ENCODE results near the gene IKZF1.
A peak's percentile ranks its signal among the peaks of the same experiment; 100 is the strongest.

The IKZF1 gene

GRCh38 chr7:50296799-50297198 is 7.7 kb upstream of the IKZF1 start:
- H2BK12ac ChIP-seq (ENCODE audit: low read length) = no peak overlapping the region
- DNase-seq (ENCODE audit: low spot score) = no peak
- no peak overlapping the region for H2AFZ ChIP-seq (ENCODE audit: low read length)
- H2BK120ac ChIP-seq (ENCODE audit: low read depth, low read length) = no peak overlapping the region
- peaks cover 0 to 10% (median 0%) of the 10 kb centered on the region in 3 experiments for H3K27me3 ChIP-seq (ENCODE audit: control insufficient read depth in 3 of 3, insufficient read depth in 3 of 3, low read depth in 1 of 3, low read length in 3 of 3)
- no peaks in the 10 kb centered on the region for H3K4me1 ChIP-seq (ENCODE audit: control insufficient read depth in 2 of 2, insufficient read depth in 1 of 2, low read depth in 1 of 2, low read length in 2 of 2)
- no peak overlapping the region for H4K91ac ChIP-seq (ENCODE audit: low read depth, low read length, poor library complexity)
- H3K4me3 ChIP-seq (ENCODE audit: low read length in 2 of 2) = no peak overlapping the region
- H3K27ac ChIP-seq (replicated peaks; ENCODE audit: low read length) = no peak overlapping the region
- no peak overlapping the region for H3K23ac ChIP-seq (ENCODE audit: low read depth, low read length, poor library complexity)
- H3K79me1 ChIP-seq (ENCODE audit: low read depth, low read length) = no peaks in the 10 kb centered on the region
- no peak overlapping the region for H2BK5ac ChIP-seq (ENCODE audit: low read length)
- H3K9ac ChIP-seq (ENCODE audit: low read depth, low read length, poor library complexity) = no peak overlapping the region
- no peaks in the 10 kb centered on the region for H3K36me3 ChIP-seq (replicated peaks in 1 of 2; ENCODE audit: control insufficient read depth in 2 of 2, insufficient read depth in 2 of 2, low read length in 2 of 2)
- no peaks in the 10 kb centered on the region for H3K9me3 ChIP-seq (replicated peaks in 1 of 2; ENCODE audit: control insufficient read depth in 2 of 2, insufficient read depth in 1 of 2, low read depth in 1 of 2, low read length in 2 of 2)
- H4K8ac ChIP-seq (ENCODE audit: low read depth, low read length) = no peak overlapping the region
- H3K14ac ChIP-seq (ENCODE audit: low read length) = no peak overlapping the region
- no peak overlapping the region for H2AK5ac ChIP-seq (ENCODE audit: low read depth, low read length)
- no peak overlapping the region for H3K18ac ChIP-seq (ENCODE audit: low read length)
- no peak overlapping the region for H3K4ac ChIP-seq (ENCODE audit: low read length)
- H2BK15ac ChIP-seq (ENCODE audit: low read length) = no peak overlapping the region
- WGBS, 2 donors (ENCODE audit: extremely low coverage in 2 of 2, insufficient read length in 2 of 2, insufficient replicate concordance in 1 of 2) = no CpG with 5 or more reads among the region's 4 CpGs
- H3K4me2 ChIP-seq (ENCODE audit: insufficient read depth, low read length, poor library complexity, severe bottlenecking) = no peak overlapping the region

DNA sequence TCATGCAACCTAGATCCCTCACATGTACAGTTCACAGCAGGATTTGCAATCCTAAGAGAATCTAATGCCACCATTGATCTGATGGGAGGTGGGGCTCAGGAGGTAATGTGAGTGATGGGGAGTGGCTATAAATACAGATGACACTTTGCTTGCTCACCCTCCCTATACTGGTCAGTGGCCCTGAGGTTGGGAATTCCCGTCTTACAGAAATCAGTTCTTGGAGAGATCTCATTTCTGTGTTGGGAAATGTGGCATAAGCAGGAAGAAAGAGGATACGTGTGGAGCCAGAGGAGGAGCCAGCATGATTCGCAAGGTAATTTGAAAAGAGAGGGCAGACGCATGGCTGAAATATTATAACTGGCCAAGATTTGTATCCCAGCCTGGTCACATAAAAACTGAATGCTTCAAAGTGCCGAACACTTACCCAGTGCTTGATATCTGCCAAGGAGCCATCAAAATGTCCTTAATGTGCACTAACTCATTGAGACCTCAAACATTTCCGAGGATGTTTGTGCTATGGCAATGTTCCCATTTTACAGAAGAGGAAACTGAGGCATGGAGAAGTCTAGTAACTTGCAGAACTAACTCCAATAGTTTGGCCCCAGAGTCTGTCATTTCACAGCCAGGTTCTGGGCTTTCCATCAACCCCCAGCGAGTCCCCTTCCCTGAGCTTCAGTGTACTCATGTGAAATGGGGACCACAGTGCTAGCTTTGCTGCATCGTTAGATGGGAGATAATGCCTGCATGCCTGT is 5.5 kb upstream of the IKZF1 start:
- WGBS, 2 donors (ENCODE audit: extremely low coverage in 2 of 2, insufficient read length in 2 of 2, insufficient replicate concordance in 1 of 2) = no CpG with 5 or more reads among the region's 8 CpGs
- peaks cover 0 to 2% of the 10 kb centered on the region in 2 donors for H3K4me1 ChIP-seq (ENCODE audit: control insufficient read depth in 2 of 2, insufficient read depth in 1 of 2, low read depth in 1 of 2, low read length in 2 of 2)
- H3K79me1 ChIP-seq (ENCODE audit: low read depth, low read length) = no peaks in the 10 kb centered on the region
- H3K4me3 ChIP-seq (ENCODE audit: low read length in 2 of 2) = no peak overlapping the region
- H2BK120ac ChIP-seq (ENCODE audit: low read depth, low read length) = no peak overlapping the region
- no peak overlapping the region for H2BK5ac ChIP-seq (ENCODE audit: low read length)
- H2BK15ac ChIP-seq (ENCODE audit: low read length) = no peak overlapping the region
- H3K23ac ChIP-seq (ENCODE audit: low read depth, low read length, poor library complexity) = no peak overlapping the region
- no peak overlapping the region for H3K14ac ChIP-seq (ENCODE audit: low read length)
- no peak overlapping the region for H4K8ac ChIP-seq (ENCODE audit: low read depth, low read length)
- H3K27me3 ChIP-seq (ENCODE audit: control insufficient read depth in 3 of 3, insufficient read depth in 3 of 3, low read depth in 1 of 3, low read length in 3 of 3) = peaks cover 3 to 29% (median 20%) of the 10 kb centered on the region in 3 experiments
- no peaks in the 10 kb centered on the region for H3K36me3 ChIP-seq (replicated peaks in 1 of 2; ENCODE audit: control insufficient read depth in 2 of 2, insufficient read depth in 2 of 2, low read length in 2 of 2)
- no peak overlapping the region for H3K4me2 ChIP-seq (ENCODE audit: insufficient read depth, low read length, poor library complexity, severe bottlenecking)
- peaks cover 6 to 10% of the 10 kb centered on the region in 2 donors for H3K9me3 ChIP-seq (replicated peaks in 1 of 2; ENCODE audit: control insufficient read depth in 2 of 2, insufficient read depth in 1 of 2, low read depth in 1 of 2, low read length in 2 of 2)
- no peak overlapping the region for H3K27ac ChIP-seq (replicated peaks; ENCODE audit: low read length)
- no peak overlapping the region for H2BK12ac ChIP-seq (ENCODE audit: low read length)
- DNase-seq (ENCODE audit: low spot score) = no peak
- H2AK5ac ChIP-seq (ENCODE audit: low read depth, low read length) = no peak overlapping the region
- no peak overlapping the region for H4K91ac ChIP-seq (ENCODE audit: low read depth, low read length, poor library complexity)
- no peak overlapping the region for H3K9ac ChIP-seq (ENCODE audit: low read depth, low read length, poor library complexity)
- H3K4ac ChIP-seq (ENCODE audit: low read length) = no peak overlapping the region
- H3K18ac ChIP-seq (ENCODE audit: low read length) = no peak overlapping the region
- no peak overlapping the region for H2AFZ ChIP-seq (ENCODE audit: low read length)

DNA sequence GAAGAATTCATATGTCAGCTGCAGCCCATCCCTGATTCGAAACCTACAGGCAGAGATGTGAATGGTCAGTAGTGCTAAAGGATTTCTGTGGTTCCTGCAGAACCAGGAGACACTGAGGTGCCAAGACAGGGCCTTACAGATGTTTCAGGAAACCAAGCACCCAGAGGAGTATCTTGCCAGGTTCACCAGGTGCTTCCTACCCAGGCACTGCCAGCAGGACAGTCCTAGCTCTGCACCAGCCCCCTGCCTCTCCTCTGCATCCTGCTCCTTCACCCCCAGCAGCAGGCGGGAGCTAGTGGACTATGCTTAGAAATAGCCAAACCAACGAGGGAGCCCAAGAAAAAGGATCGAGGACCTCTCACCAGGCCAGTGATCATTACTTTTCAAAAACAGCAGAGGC is 4.2 kb upstream of the IKZF1 start:
- no peaks in the 10 kb centered on the region for H3K79me1 ChIP-seq (ENCODE audit: low read depth, low read length)
- H3K18ac ChIP-seq (ENCODE audit: low read length) = no peak overlapping the region
- H3K4me3 ChIP-seq (ENCODE audit: low read length in 2 of 2) = no peak overlapping the region
- no peak overlapping the region for H2BK15ac ChIP-seq (ENCODE audit: low read length)
- H3K9me3 ChIP-seq (replicated peaks in 1 of 2; ENCODE audit: control insufficient read depth in 2 of 2, insufficient read depth in 1 of 2, low read depth in 1 of 2, low read length in 2 of 2) = peaks cover 6 to 10% of the 10 kb centered on the region in 2 donors
- H2AK5ac ChIP-seq (ENCODE audit: low read depth, low read length) = no peak overlapping the region
- no peaks in the 10 kb centered on the region for H3K36me3 ChIP-seq (replicated peaks in 1 of 2; ENCODE audit: control insufficient read depth in 2 of 2, insufficient read depth in 2 of 2, low read length in 2 of 2)
- H2BK120ac ChIP-seq (ENCODE audit: low read depth, low read length) = no peak overlapping the region
- peaks cover 2 to 3% of the 10 kb centered on the region in 2 donors for H3K4me1 ChIP-seq (ENCODE audit: control insufficient read depth in 2 of 2, insufficient read depth in 1 of 2, low read depth in 1 of 2, low read length in 2 of 2)
- H4K8ac ChIP-seq (ENCODE audit: low read depth, low read length) = no peak overlapping the region
- H3K4me2 ChIP-seq (ENCODE audit: insufficient read depth, low read length, poor library complexity, severe bottlenecking) = no peak overlapping the region
- DNase-seq (ENCODE audit: low spot score) = no peak
- H3K14ac ChIP-seq (ENCODE audit: low read length) = no peak overlapping the region
- H3K9ac ChIP-seq (ENCODE audit: low read depth, low read length, poor library complexity) = no peak overlapping the region
- H2BK12ac ChIP-seq (ENCODE audit: low read length) = no peak overlapping the region
- no peak overlapping the region for H3K4ac ChIP-seq (ENCODE audit: low read length)
- H3K27ac ChIP-seq (replicated peaks; ENCODE audit: low read length) = no peak overlapping the region
- no peak overlapping the region for H2BK5ac ChIP-seq (ENCODE audit: low read length)
- H4K91ac ChIP-seq (ENCODE audit: low read depth, low read length, poor library complexity) = no peak overlapping the region
- WGBS, 2 donors (ENCODE audit: extremely low coverage in 2 of 2, insufficient read length in 2 of 2, insufficient replicate concordance in 1 of 2) = no CpG with 5 or more reads among the region's 4 CpGs
- no peak overlapping the region for H3K23ac ChIP-seq (ENCODE audit: low read depth, low read length, poor library complexity)
- no peak overlapping the region for H2AFZ ChIP-seq (ENCODE audit: low read length)
- H3K27me3 ChIP-seq (ENCODE audit: control insufficient read depth in 3 of 3, insufficient read depth in 3 of 3, low read depth in 1 of 3, low read length in 3 of 3) = peaks cover 5 to 37% (median 34%) of the 10 kb centered on the region in 3 experiments

- Histone ChIP-seq H2BK5ac (ENCODE audit: low read length) (no peak overlapping the region), H3K23ac (ENCODE audit: low read depth, low read length, poor library complexity) (peak overlapping the region; percentile 37), H2BK120ac (ENCODE audit: low read depth, low read length) (no peak overlapping the region), H3K36me3 (replicated peaks in 1 of 2; ENCODE audit: control insufficient read depth in 2 of 2, insufficient read depth in 2 of 2, low read length in 2 of 2) (no peaks in the 10 kb centered on the region), H3K4ac (ENCODE audit: low read length) (no peak overlapping the region), H3K79me1 (ENCODE audit: low read depth, low read length) (no peaks in the 10 kb centered on the region), H2AFZ (ENCODE audit: low read length) (peak overlapping the region; percentile 82), H2AK5ac (ENCODE audit: low read depth, low read length) (no peak overlapping the region), H4K8ac (ENCODE audit: low read depth, low read length) (peak overlapping the region; percentile 19), H4K91ac (ENCODE audit: low read depth, low read length, poor library complexity) (no peak overlapping the region), H3K14ac (ENCODE audit: low read length) (no peak overlapping the region), H3K4me2 (ENCODE audit: insufficient read depth, low read length, poor library complexity, severe bottlenecking) (no peak overlapping the region), H2BK12ac (ENCODE audit: low read length) (no peak overlapping the region), H3K9me3 (replicated peaks in 1 of 2; ENCODE audit: control insufficient read depth in 2 of 2, insufficient read depth in 1 of 2, low read depth in 1 of 2, low read length in 2 of 2) (peaks cover 6 to 10% of the 10 kb centered on the region in 2 donors), H3K27me3 (ENCODE audit: control insufficient read depth in 3 of 3, insufficient read depth in 3 of 3, low read depth in 1 of 3, low read length in 3 of 3) (peaks cover 5 to 50% (median 43%) of the 10 kb centered on the region in 3 experiments), H2BK15ac (ENCODE audit: low read length) (no peak overlapping the region), H3K9ac (ENCODE audit: low read depth, low read length, poor library complexity) (no peak overlapping the region), H3K4me3 (ENCODE audit: low read length in 2 of 2) (no peak overlapping the region), H3K27ac (replicated peaks; ENCODE audit: low read length) (no peak overlapping the region), H3K4me1 (ENCODE audit: control insufficient read depth in 2 of 2, insufficient read depth in 1 of 2, low read depth in 1 of 2, low read length in 2 of 2) (peaks cover 3 to 19% of the 10 kb centered on the region in 2 donors), H3K18ac (ENCODE audit: low read length) (peak overlapping the region; percentile 74)
- no CpG with 5 or more reads among the region's 28 CpGs for WGBS, 2 donors (ENCODE audit: extremely low coverage in 2 of 2, insufficient read length in 2 of 2, insufficient replicate concordance in 1 of 2)
- no peak for DNase-seq (ENCODE audit: low spot score)
Observed at GRCh38 chr7:50302486-50303334, 1.8 kb upstream of the IKZF1 start.
